Brain pericyte (primary cell): ENCODE measurements around the gene CLTC.

Experiments
- DNase-seq: peaks from one replicate; pipeline ENCODE4 v3.0.0-alpha.2; 2012; ENCODE audit warnings: low read depth, low spot score

The CLTC gene

GRCh38 chr17:59633658-59634359, 14.1 kb downstream of the CLTC start:
- DNase-seq, result no peak

- no peak for DNase-seq
These were observed 15.2 kb downstream of the CLTC start for GRCh38 chr17:59634632-59635541.

GRCh38 chr17:59637611-59638310, 18.1 kb downstream of the CLTC start:
- DNase-seq, result no peak

GRCh38 chr17:59638553-59638952, 18.9 kb downstream of the CLTC start:
- no peak for DNase-seq

- DNase-seq, result no peak
These were observed 22.2 kb downstream of the CLTC start for GRCh38 chr17:59641799-59642484.

GRCh38 chr17:59642565-59642964, 22.9 kb downstream of the CLTC start:
- DNase-seq, result no peak

- no peak for DNase-seq
These were observed 23.8 kb downstream of the CLTC start for GRCh38 chr17:59643159-59644140.

- DNase-seq, result no peak
These were observed 27.6 kb downstream of the CLTC start for GRCh38 chr17:59647288-59647687.

- no peak for DNase-seq
These were observed 30.2 kb downstream of the CLTC start for GRCh38 chr17:59649886-59650285.

GRCh38 chr17:59650642-59651041, 30.9 kb downstream of the CLTC start:
- DNase-seq, result no peak

- DNase-seq, result no peak
These were observed 31.7 kb downstream of the CLTC start for GRCh38 chr17:59651346-59651745.

- DNase-seq, result no peak
These were observed 32.4 kb downstream of the CLTC start for GRCh38 chr17:59652119-59652518.

GRCh38 chr17:59656624-59657023, 36.9 kb downstream of the CLTC start:
- DNase-seq, result peak; percentile 16

- DNase-seq, result no peak
These were observed 46.5 kb downstream of the CLTC start for GRCh38 chr17:59666235-59666634.

- DNase-seq, result peak; percentile 11
These were observed 49.1 kb downstream of the CLTC start for GRCh38 chr17:59668816-59669215.

- DNase-seq, result no peak
These were observed 49.7 kb downstream of the CLTC start for GRCh38 chr17:59669411-59669810.

GRCh38 chr17:59669944-59670343, 50.2 kb downstream of the CLTC start:
- no peak for DNase-seq

GRCh38 chr17:59671386-59671785, 51.7 kb downstream of the CLTC start:
- no peak for DNase-seq

- DNase-seq, result no peak
These were observed 55.5 kb downstream of the CLTC start for GRCh38 chr17:59675231-59675630.

- no peak for DNase-seq
These were observed 57.0 kb downstream of the CLTC start for GRCh38 chr17:59676716-59677115.
